ENCODE measurements around the gene METTL8. TPM values are rescaled to one million over a fixed set of nuclear protein-coding genes. Genes with fewer than 3 reads are reported as not detected.

METTL8 gene
- total RNA-seq, 1 donor from 2014 or later: 21.7 TPM

GRCh38 chr2:171341394-171342066 lies 92.3 kb downstream of the METTL8 start:
- Mint-ChIP-seq H3K4me3 (ENCODE audit: unreplicated experiment) (no peak overlapping the region), H3K27me3 (ENCODE audit: unreplicated experiment) (no peaks in the 10 kb centered on the region), H3K9me3 (ENCODE audit: unreplicated experiment) (no peaks in the 10 kb centered on the region), H3K27ac (ENCODE audit: unreplicated experiment) (peak overlapping the region; percentile 72), H3K4me1 (ENCODE audit: unreplicated experiment) (peaks cover 50% of the 10 kb centered on the region), H3K36me3 (ENCODE audit: unreplicated experiment) (no peaks in the 10 kb centered on the region)
- no peak for TF ChIP-seq CTCF (IDR thresholded peaks at IDR 0.05)
- DNase-seq (ENCODE audit: extremely low spot score, unreplicated experiment): no peak

GRCh38 chr2:171334946-171335345 lies 98.8 kb downstream of the METTL8 start:
- H3K9me3 Mint-ChIP-seq (ENCODE audit: unreplicated experiment): no peaks in the 10 kb centered on the region
- H3K27me3 Mint-ChIP-seq (ENCODE audit: unreplicated experiment): no peaks in the 10 kb centered on the region
- DNase-seq (ENCODE audit: extremely low spot score, unreplicated experiment): no peak

GRCh38 chr2:171334171-171334570 lies 99.6 kb downstream of the METTL8 start:
- no peak for DNase-seq (ENCODE audit: extremely low spot score, unreplicated experiment)
- Mint-ChIP-seq H3K9me3 (ENCODE audit: unreplicated experiment) (no peaks in the 10 kb centered on the region), H3K4me3 (ENCODE audit: unreplicated experiment) (no peak overlapping the region), H3K27ac (ENCODE audit: unreplicated experiment) (no peak overlapping the region), H3K4me1 (ENCODE audit: unreplicated experiment) (peaks cover 27% of the 10 kb centered on the region), H3K27me3 (ENCODE audit: unreplicated experiment) (no peaks in the 10 kb centered on the region), H3K36me3 (ENCODE audit: unreplicated experiment) (peaks cover 3% of the 10 kb centered on the region)
- no peak for TF ChIP-seq CTCF (IDR thresholded peaks at IDR 0.05)

More at GRCh38 chr2:171334946-171335345, 98.8 kb downstream of the METTL8 start:
- H3K4me1 Mint-ChIP-seq (ENCODE audit: unreplicated experiment): peaks cover 26% of the 10 kb centered on the region
- peaks cover 1% of the 10 kb centered on the region for H3K36me3 Mint-ChIP-seq (ENCODE audit: unreplicated experiment)
- TF ChIP-seq CTCF (IDR thresholded peaks at IDR 0.05): no peak
- no peak overlapping the region for H3K27ac Mint-ChIP-seq (ENCODE audit: unreplicated experiment)
- H3K4me3 Mint-ChIP-seq (ENCODE audit: unreplicated experiment): no peak overlapping the region

GRCh38 chr2:171330155-171330956 lies 103.4 kb downstream of the METTL8 start:
- Mint-ChIP-seq H3K4me1 (ENCODE audit: unreplicated experiment) (peaks cover 35% of the 10 kb centered on the region), H3K9me3 (ENCODE audit: unreplicated experiment) (no peaks in the 10 kb centered on the region), H3K27me3 (ENCODE audit: unreplicated experiment) (no peaks in the 10 kb centered on the region), H3K27ac (ENCODE audit: unreplicated experiment) (no peak overlapping the region), H3K4me3 (ENCODE audit: unreplicated experiment) (no peak overlapping the region), H3K36me3 (ENCODE audit: unreplicated experiment) (peaks cover 6% of the 10 kb centered on the region)
- no peak for TF ChIP-seq CTCF (IDR thresholded peaks at IDR 0.05)
- no peak for DNase-seq (ENCODE audit: extremely low spot score, unreplicated experiment)

- H3K27me3 Mint-ChIP-seq (ENCODE audit: unreplicated experiment): no peaks in the 10 kb centered on the region
- peak overlapping the region; percentile 77 for H3K27ac Mint-ChIP-seq (ENCODE audit: unreplicated experiment)
- no peak for TF ChIP-seq CTCF (IDR thresholded peaks at IDR 0.05)
- peaks cover 16% of the 10 kb centered on the region for H3K36me3 Mint-ChIP-seq (ENCODE audit: unreplicated experiment)
- peaks cover 37% of the 10 kb centered on the region for H3K4me1 Mint-ChIP-seq (ENCODE audit: unreplicated experiment)
- no peaks in the 10 kb centered on the region for H3K9me3 Mint-ChIP-seq (ENCODE audit: unreplicated experiment)
- peak overlapping the region; percentile 4 for H3K4me3 Mint-ChIP-seq (ENCODE audit: unreplicated experiment)
- DNase-seq (ENCODE audit: extremely low spot score, unreplicated experiment): no peak
Measured at GRCh38 chr2:171327043-171327496, 106.7 kb downstream of the METTL8 start.
